IMR-90 (cell line): Measurements from ENCODE around the gene PPA2.

Source experiments
- CEBPB ChIP-seq: IDR thresholded peaks from 2 replicates; pipeline ENCODE4 v1.6.1; 2012; ENCODE audit warnings: low read depth, low read length, improper control_type of control experiment
- CTCF ChIP-seq: conservative IDR thresholded peaks from 2 replicates; pipeline ENCODE4 v1.5.1; 2012; ENCODE audit warnings: mild to moderate bottlenecking, low read depth, low read length, improper control_type of control experiment
- MAZ ChIP-seq: IDR thresholded peaks from 2 replicates; pipeline ENCODE4 v1.6.1; 2012; ENCODE audit warnings: low read depth, mild to moderate bottlenecking, low read length, improper control_type of control experiment, moderate library complexity, borderline replicate concordance
- MXI1 ChIP-seq: IDR thresholded peaks from 2 replicates; pipeline ENCODE4 v1.6.1; 2012; ENCODE audit warnings: low read depth, mild to moderate bottlenecking, low read length, moderate library complexity, borderline replicate concordance
- POLR2A ChIP-seq: IDR thresholded peaks from 2 replicates; pipeline ENCODE4 v1.6.1; 2012; ENCODE audit warnings: mild to moderate bottlenecking, low read depth, low read length
- RAD21 ChIP-seq: IDR thresholded peaks from 2 replicates; pipeline ENCODE4 v1.6.1; 2012; ENCODE audit warnings: low read length, improper control_type of control experiment
- RCOR1 ChIP-seq: IDR thresholded peaks from 2 replicates; pipeline ENCODE4 v1.6.1; 2012; ENCODE audit warnings: mild to moderate bottlenecking, low read length, improper control_type of control experiment; ENCODE audit not compliant: insufficient replicate concordance
- RFX5 ChIP-seq: IDR thresholded peaks from 2 replicates; pipeline ENCODE4 v1.8.0; 2012; ENCODE audit warnings: low read depth, mild to moderate bottlenecking, low read length, moderate library complexity
- SMC3 ChIP-seq: fragments of 150-350 bp; IDR thresholded peaks from 2 replicates; pipeline ENCODE4 v1.6.1; 2016; ENCODE audit warnings: low read depth, mild to moderate bottlenecking, antibody characterized with exemption, low read length, moderate library complexity

GRCh38 chr4:105386012-105386411 lies 87.8 kb downstream of the PPA2 start:
- no peak for TF ChIP-seq CTCF
- TF ChIP-seq POLR2A, result no peak
- no peak for TF ChIP-seq SMC3
- TF ChIP-seq CEBPB, result no peak
- TF ChIP-seq RCOR1, result no peak
- no peak for TF ChIP-seq MXI1
- TF ChIP-seq RFX5, result no peak
- no peak for TF ChIP-seq RAD21
- TF ChIP-seq MAZ, result no peak
